NCI-H774 (cell line): ENCODE results near the gene KSR2.
"Not testable (repeated sequence)": the region's sequence is repeated elsewhere in the genome, so short reads cannot be mapped to it uniquely, and the experiment has no call there.

Experiments used
- DNase-seq: peaks from one replicate; lab custom pipeline; 2025; lab: John Stamatoyannopoulos, UW

The KSR2 gene

GRCh38 chr12:117968826-117969659, at the start of gene KSR2:
KSR2 (minus strand) TSS chr12:117968990; CDS start chr12:117968255, 735 bp downstream.
- DNase-seq: peak; percentile 99

- no peak for DNase-seq
Measured at GRCh38 chr12:118017926-118018325, 49.1 kb upstream of the KSR2 start.

GRCh38 chr12:118016424-118017264, 47.9 kb upstream of the KSR2 start, which contains the start of gene RFC5:
RFC5 (plus strand) TSS chr12:118016703; CDS start chr12:118016828, 125 bp downstream.
- DNase-seq: peak; percentile 100

GRCh38 chr12:118015944-118016343, 47.2 kb upstream of the KSR2 start:
- no peak for DNase-seq

GRCh38 chr12:118015306-118015705, 46.5 kb upstream of the KSR2 start:
- DNase-seq: no peak

GRCh38 chr12:118013283-118013682, 44.5 kb upstream of the KSR2 start:
- no peak for DNase-seq

GRCh38 chr12:118011961-118012360, 43.2 kb upstream of the KSR2 start:
- no peak for DNase-seq

- no peak for DNase-seq
Measured at GRCh38 chr12:118011377-118011776, 42.6 kb upstream of the KSR2 start.

GRCh38 chr12:118010903-118011302, 42.1 kb upstream of the KSR2 start:
- DNase-seq: no peak

- not testable (repeated sequence) for DNase-seq
Measured at GRCh38 chr12:117999806-118000205, 31.0 kb upstream of the KSR2 start.

- DNase-seq: no peak
Measured at GRCh38 chr12:117998719-117999118, 29.9 kb upstream of the KSR2 start.

- DNase-seq: no peak
Measured at GRCh38 chr12:117994551-117995438, 26.0 kb upstream of the KSR2 start.

GRCh38 chr12:117986705-117987469, 18.1 kb upstream of the KSR2 start:
- no peak for DNase-seq

- no peak for DNase-seq
Measured at GRCh38 chr12:117985182-117985581, 16.4 kb upstream of the KSR2 start.

GRCh38 chr12:117981267-117981666, 12.5 kb upstream of the KSR2 start:
- no peak for DNase-seq

GRCh38 chr12:117980616-117981015, 11.8 kb upstream of the KSR2 start:
- no peak for DNase-seq

GRCh38 chr12:117977373-117977772, 8.6 kb upstream of the KSR2 start:
- no peak for DNase-seq

GRCh38 chr12:117975006-117975405, 6.2 kb upstream of the KSR2 start:
- no peak for DNase-seq

GRCh38 chr12:117972301-117972700, 3.5 kb upstream of the KSR2 start:
- no peak for DNase-seq

GRCh38 chr12:117970334-117970733, 1.5 kb upstream of the KSR2 start:
- DNase-seq: no peak

GRCh38 chr12:117968151-117968789, 520 bp downstream of the KSR2 start:
- DNase-seq: no peak
